Stomach smooth muscle (tissue), 2 donors: ENCODE results near the gene ASB6.

ENCODE experiments used
- H3K27ac ChIP-seq: one replicate; pipeline ENCODE4 v1.7.0; 2013; ENCODE audit warnings: mild to moderate bottlenecking, low read length, inconsistent platforms
- H3K27me3 ChIP-seq, 2 donors: one replicate each; pipeline ENCODE4 v1.7.0; 2013; ENCODE audit warnings: low read length in 2 of 2; ENCODE audit not compliant: insufficient read depth in 2 of 2, control insufficient read depth in 1 of 2
- H3K36me3 ChIP-seq, 2 donors: one replicate each; pipeline ENCODE4 v1.7.0; 2013; ENCODE audit warnings: low read length in 2 of 2; ENCODE audit not compliant: control insufficient read depth in 2 of 2, insufficient read depth in 2 of 2
- H3K4me1 ChIP-seq: one replicate; pipeline ENCODE4 v1.7.0; 2013; ENCODE audit warnings: low read length; ENCODE audit not compliant: control insufficient read depth, insufficient read depth
- H3K4me3 ChIP-seq, 2 donors: one replicate each; pipeline ENCODE4 v1.7.0; 2013; ENCODE audit warnings: low read length in 2 of 2
- H3K9ac ChIP-seq, 2 donors: one replicate each; pipeline ENCODE4 v1.7.0; 2013; ENCODE audit warnings: low read length in 2 of 2, mild to moderate bottlenecking in 1 of 2
- H3K9me3 ChIP-seq, 2 donors: one replicate each; pipeline ENCODE4 v1.7.0; 2013; ENCODE audit warnings: low read length in 2 of 2; ENCODE audit not compliant: control insufficient read depth in 2 of 2
- donor health status: healthy.
- donor health status: Pancreatic carcinoma.

Gene ASB6

DNA sequence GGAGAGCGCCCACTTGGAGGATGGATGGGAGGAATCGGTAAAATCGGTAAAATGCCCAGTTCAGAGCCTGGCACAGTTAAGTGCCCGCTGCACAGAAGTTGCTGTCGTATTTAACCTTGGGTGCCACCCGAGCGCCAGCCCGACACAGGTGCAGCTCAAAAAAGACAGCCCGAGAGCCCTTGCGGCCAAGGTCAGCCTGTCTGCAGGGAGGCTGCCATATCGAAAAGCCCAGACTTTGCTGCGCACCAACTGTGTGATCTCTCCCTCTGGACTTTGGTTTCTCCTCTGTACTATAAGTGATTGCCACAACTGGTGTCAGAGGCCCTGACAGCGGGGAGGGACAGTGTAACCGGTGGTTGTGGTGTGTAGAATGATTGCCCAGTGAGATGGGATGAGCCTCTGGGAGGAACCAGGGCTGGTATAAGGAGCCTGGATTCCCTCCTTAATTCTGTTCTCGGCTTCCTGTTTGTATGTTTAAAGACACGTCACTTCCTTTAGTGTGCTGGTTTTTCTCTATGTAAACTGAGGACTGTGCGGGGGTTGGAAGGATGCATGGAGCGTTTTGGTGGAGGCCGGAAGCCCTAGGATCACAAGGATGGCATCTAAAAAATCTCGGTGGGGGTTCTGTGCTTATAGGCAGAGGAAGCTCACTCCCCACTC lies 15.2 kb downstream of the ASB6 start:
- Histone ChIP-seq H3K9ac (peak overlapping the region; percentile 84 to 93), H3K9me3 (no peaks in the 10 kb centered on the region), H3K4me3 (peak overlapping the region; percentile 92 to 97), H3K27me3 (no peaks in the 10 kb centered on the region), H3K27ac (peak overlapping the region; percentile 89), H3K4me1 (peaks cover 47% of the 10 kb centered on the region), H3K36me3 (peaks cover 0 to 3% of the 10 kb centered on the region in 2 donors)

GRCh38 chr9:129626079-129626624 lies 15.8 kb downstream of the ASB6 start, which contains the start of gene NTMT1:
TSS of gene NTMT1 (plus strand) at chr9:129626163. CDS start at chr9:129632704, 6,541 bp downstream.
- peak within 1 kb of the TSS; percentile 92 to 97 for H3K4me3 ChIP-seq
- H3K9ac ChIP-seq = peak within 1 kb of the TSS; percentile 84 to 93
- peaks cover 0 to 2% of the 10 kb centered on the region in 2 donors for H3K36me3 ChIP-seq
- no peaks in the 10 kb centered on the region for H3K9me3 ChIP-seq
- peak within 1 kb of the TSS; percentile 89 for H3K27ac ChIP-seq
- H3K27me3 ChIP-seq = no peaks in the 10 kb centered on the region
- peaks cover 45% of the 10 kb centered on the region for H3K4me1 ChIP-seq

DNA sequence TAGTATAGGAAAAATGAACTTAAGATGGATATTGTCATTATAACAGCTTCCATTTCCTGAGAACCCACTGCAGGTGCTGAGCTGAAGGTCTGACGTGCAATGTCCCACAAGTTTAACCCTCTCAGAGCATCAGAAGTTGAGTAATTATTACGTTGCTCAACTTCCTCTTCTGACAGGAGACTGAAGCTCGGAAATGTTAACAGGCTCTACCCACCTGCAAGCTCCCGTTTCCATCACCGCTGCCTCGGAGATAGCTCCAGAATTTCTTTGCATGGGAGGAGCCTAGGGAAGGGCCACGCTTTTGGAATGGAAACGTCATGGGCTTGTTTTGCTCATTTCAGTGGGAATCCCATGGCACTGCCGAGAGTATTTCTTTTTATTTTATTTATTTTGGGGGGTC lies 17.0 kb downstream of the ASB6 start:
- Histone ChIP-seq H3K36me3 (peaks cover 0 to 2% of the 10 kb centered on the region in 2 donors), H3K4me3 (peak overlapping the region in 1 of 2 donors; percentile 92), H3K9me3 (no peaks in the 10 kb centered on the region), H3K9ac (no peak overlapping the region), H3K4me1 (peaks cover 45% of the 10 kb centered on the region), H3K27ac (no peak overlapping the region), H3K27me3 (no peaks in the 10 kb centered on the region)

DNA sequence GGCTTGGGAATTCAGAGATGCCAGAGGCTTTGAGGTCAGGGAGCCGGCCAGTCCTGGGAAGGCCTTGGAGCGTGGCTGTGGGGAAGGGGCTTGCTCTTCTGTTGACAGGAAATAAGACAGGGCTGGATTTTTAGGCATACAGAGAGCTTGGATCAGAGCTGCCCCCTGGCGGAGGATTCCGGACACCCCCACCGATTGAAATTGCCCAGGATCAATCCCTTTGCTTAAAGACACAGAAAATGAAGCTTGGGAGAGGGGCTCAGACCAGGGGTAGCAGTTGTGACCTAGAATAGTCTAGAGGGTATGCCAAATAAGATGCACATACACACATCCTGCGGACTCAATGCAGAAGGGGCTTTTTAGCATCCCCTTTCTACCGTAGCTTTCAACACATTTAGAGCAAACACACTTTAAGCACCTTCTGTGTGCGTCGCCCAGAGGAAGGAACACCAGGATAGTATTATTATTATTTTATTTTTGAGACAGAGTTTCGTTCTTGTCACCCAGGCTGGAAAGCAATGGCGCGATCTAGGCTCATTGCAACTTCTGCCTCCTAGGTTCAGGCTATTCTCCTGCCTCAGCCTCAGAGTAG lies 17.7 kb downstream of the ASB6 start:
- H3K27ac ChIP-seq = no peak overlapping the region
- H3K9me3 ChIP-seq = no peaks in the 10 kb centered on the region
- H3K27me3 ChIP-seq = no peaks in the 10 kb centered on the region
- no peak overlapping the region for H3K4me3 ChIP-seq
- H3K4me1 ChIP-seq = peaks cover 45% of the 10 kb centered on the region
- H3K36me3 ChIP-seq = peaks cover 0 to 2% of the 10 kb centered on the region in 2 donors
- H3K9ac ChIP-seq = no peak overlapping the region

DNA sequence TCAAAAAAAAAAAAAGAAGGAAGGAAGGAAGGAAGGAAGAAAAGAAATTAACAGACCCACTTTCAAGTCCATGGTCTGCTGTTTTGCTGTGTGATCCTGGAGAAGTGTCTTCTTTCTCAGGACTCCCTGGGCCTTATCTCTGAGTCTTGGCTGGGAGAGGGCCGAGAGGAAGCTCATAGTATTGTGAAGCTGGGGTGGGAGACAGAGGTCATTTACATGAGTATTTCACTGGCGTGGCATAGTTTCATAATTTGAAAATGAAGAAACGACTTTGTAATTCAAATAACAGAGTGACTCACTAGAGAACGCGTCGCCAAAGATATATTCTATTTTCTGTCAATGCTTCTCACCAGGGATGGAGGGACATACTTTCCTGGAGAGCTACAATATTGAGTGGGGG lies 18.6 kb downstream of the ASB6 start:
- no peak overlapping the region for H3K9ac ChIP-seq
- peaks cover 38% of the 10 kb centered on the region for H3K4me1 ChIP-seq
- peaks cover 0 to 2% of the 10 kb centered on the region in 2 donors for H3K36me3 ChIP-seq
- no peak overlapping the region for H3K4me3 ChIP-seq
- H3K9me3 ChIP-seq = no peaks in the 10 kb centered on the region
- no peaks in the 10 kb centered on the region for H3K27me3 ChIP-seq
- H3K27ac ChIP-seq = no peak overlapping the region

DNA sequence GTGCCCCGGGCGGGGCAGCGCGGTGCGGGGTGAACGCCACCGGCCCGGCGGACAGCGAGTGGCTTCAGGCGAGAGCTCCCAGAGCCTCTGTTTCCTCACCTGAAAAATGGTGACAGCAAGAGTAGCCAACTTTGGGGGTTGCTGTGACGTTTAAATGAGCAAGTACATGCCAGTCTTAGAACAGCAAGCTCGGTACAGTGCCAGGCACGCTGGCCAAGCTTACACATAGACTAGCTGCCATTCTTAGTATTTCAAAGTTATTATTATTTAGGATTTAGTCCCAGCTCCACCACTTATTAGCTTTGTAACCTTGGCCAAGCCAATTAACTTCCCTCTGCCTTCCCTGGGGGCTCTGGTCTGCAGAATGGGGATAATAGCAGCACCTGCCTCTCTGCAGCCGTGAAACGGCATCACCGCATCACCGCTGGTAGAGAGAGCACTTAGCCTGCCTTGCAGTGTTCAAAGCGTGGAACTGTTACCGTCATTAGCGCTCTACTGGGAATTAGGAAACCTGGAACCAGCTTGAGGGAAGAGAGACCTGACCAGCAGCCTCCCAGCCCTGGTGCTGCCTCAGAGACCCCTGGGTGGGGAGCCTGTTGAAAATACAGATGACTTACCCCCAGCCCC lies 21.2 kb downstream of the ASB6 start, which contains the start of gene C9orf50:
C9orf50 (minus strand) TSS at position 433 of the 627 bp plus-strand sequence. CDS start 527 bp downstream, outside the sequence.
- Histone ChIP-seq H3K9me3 (no peaks in the 10 kb centered on the region), H3K27me3 (no peaks in the 10 kb centered on the region), H3K4me3 (peak within 1 kb of the TSS; percentile 60 to 71), H3K27ac (no peak within 1 kb of the TSS), H3K36me3 (no peaks in the 10 kb centered on the region), H3K9ac (peak within 1 kb of the TSS; percentile 21 to 48), H3K4me1 (peaks cover 17% of the 10 kb centered on the region)

GRCh38 chr9:129619787-129620668 lies 21.9 kb downstream of the ASB6 start:
- no peak overlapping the region for H3K27ac ChIP-seq
- peak overlapping the region; percentile 60 to 71 for H3K4me3 ChIP-seq
- H3K27me3 ChIP-seq = no peaks in the 10 kb centered on the region
- H3K36me3 ChIP-seq = no peaks in the 10 kb centered on the region
- peaks cover 14% of the 10 kb centered on the region for H3K4me1 ChIP-seq
- H3K9ac ChIP-seq = peak overlapping the region; percentile 47 to 48
- no peaks in the 10 kb centered on the region for H3K9me3 ChIP-seq

- Histone ChIP-seq H3K36me3 (no peaks in the 10 kb centered on the region), H3K9ac (no peak overlapping the region), H3K9me3 (no peaks in the 10 kb centered on the region), H3K27me3 (no peaks in the 10 kb centered on the region), H3K4me1 (peaks cover 22% of the 10 kb centered on the region), H3K27ac (no peak overlapping the region), H3K4me3 (no peak overlapping the region)
Observed at GRCh38 chr9:129617167-129617566, 24.8 kb downstream of the ASB6 start.

GRCh38 chr9:129615407-129616285 lies 26.3 kb downstream of the ASB6 start:
- H3K4me3 ChIP-seq = no peak overlapping the region
- no peak overlapping the region for H3K9ac ChIP-seq
- no peaks in the 10 kb centered on the region for H3K9me3 ChIP-seq
- no peaks in the 10 kb centered on the region for H3K27me3 ChIP-seq
- no peaks in the 10 kb centered on the region for H3K36me3 ChIP-seq
- H3K4me1 ChIP-seq = peaks cover 28% of the 10 kb centered on the region
- H3K27ac ChIP-seq = no peak overlapping the region
